CD4-positive, alpha-beta T cell treated with Interleukin-15 for 4 hours (primary cell): ENCODE results near the gene KLHL2.
A peak's percentile ranks its signal among the peaks of the same experiment; 100 is the strongest.
"Not testable (repeated sequence)": the region's sequence is repeated elsewhere in the genome, so short reads cannot be mapped to it uniquely, and the experiment has no call there.

Source experiments
- DNase-seq: peaks from one replicate; pipeline ENCODE4 v3.0.0-alpha.2; 2020; ENCODE audit warnings: low spot score

KLHL2 gene

GRCh38 chr4:165201806-165202205 lies 5.6 kb upstream of the KLHL2 start:
- no peak for DNase-seq

DNA sequence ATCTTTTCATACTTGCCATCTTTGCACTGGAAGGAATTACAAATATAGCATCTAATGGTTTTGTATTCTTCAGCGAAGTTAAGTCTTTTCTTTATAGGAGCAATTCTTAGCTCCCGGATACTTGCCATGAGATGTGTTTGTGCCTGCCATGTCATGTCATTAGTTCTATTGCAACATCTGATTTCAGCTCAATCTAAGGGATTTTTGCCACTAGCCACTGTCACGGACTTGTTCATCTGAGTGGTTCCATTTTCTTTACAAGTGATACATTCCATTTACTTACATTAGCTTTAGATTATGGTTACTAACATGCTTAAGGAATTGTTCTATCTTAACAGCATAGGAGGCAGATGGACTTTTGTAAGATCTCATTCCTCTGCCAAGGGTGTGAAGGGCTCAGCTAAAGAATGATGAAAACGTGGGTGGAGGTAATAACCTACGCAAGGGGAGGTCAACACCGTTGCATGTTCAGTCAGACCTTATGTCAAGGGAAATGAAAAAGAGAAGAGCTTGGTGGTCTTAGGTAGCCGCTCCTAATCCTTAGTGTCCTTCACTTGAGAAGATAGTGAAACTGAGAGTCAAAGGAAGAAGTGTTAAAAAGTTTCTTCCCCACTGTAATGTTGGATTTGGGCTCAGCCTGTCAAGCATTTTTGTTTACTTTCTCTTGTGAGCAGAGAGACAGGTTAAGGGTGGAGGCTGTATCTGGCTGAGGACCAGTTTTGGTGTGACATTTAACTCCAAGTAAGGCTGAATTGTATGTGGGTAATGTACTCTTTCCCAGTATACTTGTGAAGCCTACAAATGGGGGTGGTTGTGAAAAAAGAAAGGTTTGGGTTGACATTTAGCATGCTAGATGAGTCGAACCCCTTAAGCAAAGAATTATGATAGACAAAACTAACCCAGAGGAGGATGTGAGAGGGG lies 3.6 kb upstream of the KLHL2 start:
- DNase-seq, result no peak

- DNase-seq, result no peak
Observed at GRCh38 chr4:165204462-165204830, 2.9 kb upstream of the KLHL2 start.

DNA sequence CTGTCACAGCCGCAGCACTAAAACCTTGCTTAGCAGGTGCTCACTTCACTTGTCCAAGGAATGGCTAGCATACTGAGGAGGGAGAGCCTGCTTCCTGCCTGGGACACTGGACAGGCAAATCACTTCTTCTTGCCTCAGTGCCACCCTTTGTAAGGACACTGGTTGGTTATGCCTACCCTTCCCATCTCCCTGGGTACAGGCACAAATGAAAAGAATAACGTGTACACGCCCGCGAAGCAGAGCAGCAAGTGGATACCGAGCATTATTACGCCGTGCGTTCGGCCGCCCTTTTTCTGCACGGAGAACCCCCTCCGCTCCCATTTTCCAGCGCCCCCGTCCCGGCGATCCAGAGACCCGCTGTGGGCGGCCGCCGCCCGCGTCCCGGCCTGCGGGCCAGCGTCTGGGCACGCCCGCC lies 338 bp upstream of the KLHL2 start:
- DNase-seq, result peak; percentile 9

GRCh38 chr4:165208221-165208652 lies 876 bp downstream of the KLHL2 start:
- DNase-seq, result peak; percentile 53

GRCh38 chr4:165208741-165209388 lies 1.5 kb downstream of the KLHL2 start:
- peak; percentile 17 for DNase-seq

- DNase-seq, result no peak
Observed at GRCh38 chr4:165209796-165210195, 2.4 kb downstream of the KLHL2 start.

- no peak for DNase-seq
Observed at GRCh38 chr4:165210566-165210965, 3.2 kb downstream of the KLHL2 start.

DNA sequence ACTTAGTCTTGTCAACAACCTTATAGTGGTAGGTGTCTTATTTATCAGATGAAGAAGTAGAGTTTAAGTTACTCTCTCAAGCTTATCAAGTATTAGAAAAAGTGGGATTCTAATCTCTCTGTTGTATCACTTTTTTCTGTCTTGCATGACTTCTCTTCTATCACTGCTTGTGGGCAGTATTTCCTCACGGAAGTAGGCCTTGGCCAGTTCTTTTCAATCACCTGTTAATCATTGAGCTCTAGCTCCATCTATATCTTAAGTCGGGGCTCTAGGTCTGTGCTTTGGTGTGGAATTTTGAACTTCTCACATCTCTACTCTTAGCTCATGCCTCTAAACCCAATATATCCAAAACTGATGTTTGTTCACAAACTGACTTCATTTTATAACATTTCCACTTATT lies 5.3 kb downstream of the KLHL2 start:
- DNase-seq, result not testable (repeated sequence)

DNA sequence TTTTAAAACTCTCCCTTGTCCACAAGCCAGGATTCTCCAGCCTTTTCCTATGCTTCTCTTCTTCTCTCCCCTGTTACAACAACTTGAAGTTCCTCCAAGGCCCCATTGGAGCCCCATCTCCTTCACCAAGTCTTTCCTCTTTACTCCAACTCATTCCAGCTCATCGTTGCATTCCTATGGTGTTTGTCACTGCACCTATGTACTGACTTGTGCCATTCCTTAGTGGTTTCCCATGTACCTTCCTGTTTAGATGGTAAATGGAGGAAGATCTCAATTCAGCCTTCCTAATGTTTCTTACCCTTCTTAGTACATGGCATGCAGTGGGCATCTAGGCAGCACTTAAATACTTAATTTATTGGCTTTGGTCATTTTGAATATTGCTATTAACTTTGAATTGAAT lies 6.0 kb downstream of the KLHL2 start:
- not testable (repeated sequence) for DNase-seq

GRCh38 chr4:165213991-165214709 lies 6.8 kb downstream of the KLHL2 start:
- DNase-seq, result not testable (repeated sequence)

DNA sequence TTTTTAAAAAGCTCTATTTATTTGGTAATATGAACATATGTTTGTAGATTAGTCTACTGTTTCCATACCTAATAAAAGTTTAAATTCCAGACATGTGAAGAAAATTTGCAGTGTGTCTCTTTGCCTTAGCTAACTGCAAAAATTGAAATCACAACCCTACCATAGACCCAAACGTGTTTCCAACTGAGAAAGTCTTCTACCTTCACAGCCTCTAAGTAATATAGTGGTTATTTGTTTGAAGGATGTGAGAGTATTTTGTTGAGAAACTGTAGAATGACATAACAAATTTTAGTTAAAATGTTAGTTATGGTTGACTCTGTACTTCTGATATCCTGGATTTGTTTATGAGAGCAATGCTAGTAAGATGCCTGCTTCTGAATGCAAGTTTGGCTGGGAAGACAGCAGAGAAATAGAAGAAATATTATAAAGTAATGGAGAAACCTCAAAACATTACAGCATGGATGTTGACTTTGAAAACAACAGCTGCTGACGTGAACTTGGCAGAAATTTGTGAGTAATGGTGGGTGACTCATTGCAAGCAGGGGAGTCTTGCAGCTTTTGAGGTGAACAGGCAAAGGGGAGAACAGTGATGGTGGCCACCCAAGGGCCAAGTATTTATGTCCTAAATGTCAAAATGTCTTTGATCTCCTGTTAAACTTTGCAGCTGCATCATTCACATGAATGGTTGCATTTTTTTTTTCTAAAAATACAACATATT lies 7.8 kb downstream of the KLHL2 start:
- peak; percentile 48 for DNase-seq

DNA sequence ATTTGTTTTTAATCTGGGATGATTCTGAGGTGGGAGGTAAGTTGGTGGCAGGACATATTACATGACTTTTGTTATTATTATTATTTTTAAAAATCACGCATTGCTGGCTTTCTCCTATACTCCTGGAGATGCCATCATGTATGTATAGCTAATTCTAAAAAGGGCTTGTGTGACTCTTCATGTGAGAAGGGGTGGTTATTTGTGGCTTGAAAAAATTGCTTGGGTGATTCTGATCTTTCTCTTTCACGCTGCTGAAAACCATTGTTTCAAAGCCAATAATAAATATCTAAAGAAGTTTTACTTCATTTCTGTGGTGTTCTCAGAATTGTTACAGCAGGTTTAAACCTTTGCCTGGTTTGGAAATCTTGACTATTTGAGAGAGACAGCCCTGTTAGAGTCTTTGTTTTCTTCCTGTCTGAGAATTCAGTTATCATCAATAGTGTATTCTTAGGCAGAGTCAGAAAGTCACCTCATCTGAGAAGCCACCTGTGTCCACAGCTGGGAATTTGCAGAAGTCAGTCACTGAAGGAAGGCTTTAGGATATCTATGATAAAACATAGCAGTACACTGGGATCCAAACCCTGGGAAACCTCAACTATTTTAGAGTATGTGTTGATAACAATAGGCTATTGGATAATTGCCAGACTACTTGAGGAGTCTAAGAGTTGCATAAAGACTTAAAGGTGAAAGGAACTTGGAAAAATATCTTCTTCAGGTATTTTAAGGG lies 8.6 kb downstream of the KLHL2 start:
- DNase-seq, result peak; percentile 7

DNA sequence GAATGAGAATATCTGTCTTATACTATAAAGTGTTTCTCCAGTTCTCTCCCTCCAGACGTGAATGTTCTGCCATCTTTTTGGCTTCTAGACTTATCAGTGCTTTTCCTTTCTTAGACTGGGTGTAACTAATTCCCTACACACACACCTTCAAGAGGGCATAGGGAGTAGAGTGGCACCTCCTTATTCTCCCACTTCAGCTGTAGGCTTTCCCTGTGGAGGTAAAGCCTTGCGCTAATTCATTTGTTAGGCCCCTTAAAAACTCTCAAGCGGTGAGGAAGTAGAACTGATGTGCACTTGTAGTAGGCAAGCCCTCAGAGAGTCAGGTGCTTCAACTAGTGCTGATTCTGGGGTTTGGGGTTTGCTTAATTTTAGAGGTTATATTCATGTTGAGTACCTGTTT lies 10.0 kb downstream of the KLHL2 start:
- no peak for DNase-seq

GRCh38 chr4:165221306-165221705 lies 13.9 kb downstream of the KLHL2 start:
- DNase-seq, result not testable (repeated sequence)

DNA sequence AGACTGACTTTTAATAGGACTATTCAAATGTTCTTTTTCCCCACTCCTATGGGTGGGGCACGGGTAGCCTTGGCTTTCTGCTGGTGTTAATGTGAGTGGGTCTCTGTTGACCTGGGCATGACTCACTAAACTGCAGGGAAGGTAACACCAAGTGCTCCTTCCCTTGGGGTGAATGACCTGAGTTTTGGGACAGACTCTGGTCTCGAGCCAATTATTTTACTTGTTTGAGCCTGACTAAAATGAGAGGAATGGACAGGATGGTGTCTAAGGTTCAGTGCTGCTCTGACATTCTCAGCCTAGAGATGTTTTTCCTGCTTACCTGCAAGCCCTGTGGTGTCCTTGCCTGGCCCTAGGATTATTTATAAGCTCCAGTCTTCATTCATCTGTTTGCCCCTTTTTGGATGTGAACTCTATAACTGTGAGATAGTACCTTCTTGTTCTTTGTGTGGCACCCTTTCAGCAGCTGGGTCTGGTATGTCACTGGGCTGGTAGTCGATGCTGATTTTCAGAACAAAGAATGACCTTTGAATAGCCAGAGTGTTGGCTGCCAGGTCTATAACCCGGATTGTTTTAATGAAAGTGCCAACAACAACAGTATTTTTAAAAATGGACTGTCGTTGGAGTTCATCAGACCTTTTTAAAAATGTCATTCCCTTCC lies 14.8 kb downstream of the KLHL2 start:
- not testable (repeated sequence) for DNase-seq

- DNase-seq, result no peak
Observed at GRCh38 chr4:165222651-165222994, 15.3 kb downstream of the KLHL2 start.

DNA sequence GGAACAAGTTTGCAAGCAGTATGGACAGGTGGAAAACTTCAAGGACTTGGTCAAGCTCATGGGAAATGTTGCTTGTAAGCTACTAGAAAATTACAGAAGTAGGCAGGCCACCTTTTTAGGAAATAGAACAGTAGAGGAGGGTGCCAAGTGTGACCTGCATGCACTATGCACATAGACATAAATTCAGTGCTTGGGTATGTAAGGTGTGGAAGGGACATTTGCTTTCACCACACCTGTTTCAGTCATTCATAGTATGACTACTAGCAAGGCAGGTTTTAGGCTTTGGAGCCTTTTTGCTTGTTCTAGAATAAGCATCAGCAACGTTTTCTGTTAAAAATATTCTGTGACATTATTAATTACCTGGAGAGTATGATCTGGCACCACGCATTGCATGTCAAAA lies 20.0 kb downstream of the KLHL2 start:
- not testable (repeated sequence) for DNase-seq

GRCh38 chr4:165229490-165230200 lies 22.3 kb downstream of the KLHL2 start:
- DNase-seq, result not testable (repeated sequence)
